Astrocyte (in vitro differentiated cells and primary cell): ENCODE data around the gene OCIAD1. TPM values are rescaled to one million over a fixed set of nuclear protein-coding genes. Genes with fewer than 3 reads are reported as not detected.

ENCODE experiments used
- DNase-seq: peaks from one replicate; pipeline ENCODE4 v3.0.0-alpha.2; 2010; ENCODE audit warnings: low read depth
- FAIRE-seq: peaks from 2 replicates; lab custom pipeline; 2011; peaks lifted over from hg19 to GRCh38; lab: Jason Lieb, UNC
- H2AFZ ChIP-seq: 2 replicates; pipeline ENCODE4 v1.6.0; 2012; ENCODE audit warnings: low read depth, low read length, inconsistent platforms
- H3K27ac ChIP-seq: 2 replicates; pipeline ENCODE4 v1.5.1; 2011; ENCODE audit warnings: low read depth, low read length, inconsistent platforms
- H3K27me3 ChIP-seq: 2 replicates; pipeline ENCODE4 v1.6.0; 2011; ENCODE audit warnings: low read length, inconsistent platforms; ENCODE audit not compliant: insufficient read depth
- H3K36me3 ChIP-seq: 2 replicates; pipeline ENCODE4 v1.5.1; 2011; ENCODE audit warnings: low read length, inconsistent platforms; ENCODE audit not compliant: insufficient read depth
- H3K4me1 ChIP-seq: 2 replicates; pipeline ENCODE4 v1.5.1; 2011; ENCODE audit warnings: low read length, inconsistent platforms; ENCODE audit not compliant: insufficient read depth
- H3K4me2 ChIP-seq: 2 replicates; pipeline ENCODE4 v1.6.0; 2012; ENCODE audit warnings: low read length, inconsistent platforms
- H3K4me3 ChIP-seq: 2 replicates; pipeline ENCODE4 v1.5.1; 2011; ENCODE audit warnings: low read depth, mild to moderate bottlenecking, low read length, inconsistent platforms; ENCODE audit not compliant: insufficient read depth
- H3K79me2 ChIP-seq: 2 replicates; pipeline ENCODE4 v1.6.0; 2012; ENCODE audit warnings: mild to moderate bottlenecking, low read length, inconsistent platforms; ENCODE audit not compliant: insufficient read depth
- H3K9ac ChIP-seq: 2 replicates; pipeline ENCODE4 v1.6.0; 2012; ENCODE audit warnings: mild to moderate bottlenecking, low read length, inconsistent platforms
- H3K9me3 ChIP-seq: 2 replicates; pipeline ENCODE4 v1.5.1; 2012; ENCODE audit warnings: low read depth, mild to moderate bottlenecking, low read length, inconsistent platforms; ENCODE audit not compliant: insufficient read depth
- H4K20me1 ChIP-seq: 2 replicates; pipeline ENCODE4 v1.6.0; 2012; ENCODE audit warnings: low read length, inconsistent platforms; ENCODE audit not compliant: insufficient read depth
- H3K27ac Mint-ChIP-seq: one replicate; pipeline ENCODE4 v1.8.0; 2021; ENCODE audit warnings: mild to moderate bottlenecking, mixed read lengths; ENCODE audit not compliant: unreplicated experiment
- H3K27me3 Mint-ChIP-seq: one replicate; pipeline ENCODE4 v1.8.0; 2021; ENCODE audit warnings: low read depth, mixed read lengths; ENCODE audit not compliant: unreplicated experiment
- H3K36me3 Mint-ChIP-seq: one replicate; pipeline ENCODE4 v1.8.0; 2021; ENCODE audit warnings: low read depth, mixed read lengths; ENCODE audit not compliant: unreplicated experiment
- H3K4me1 Mint-ChIP-seq: one replicate; pipeline ENCODE4 v1.8.0; 2021; ENCODE audit warnings: low read depth, mixed read lengths; ENCODE audit not compliant: unreplicated experiment
- H3K4me3 Mint-ChIP-seq: one replicate; pipeline ENCODE4 v1.8.0; 2021; ENCODE audit warnings: mild to moderate bottlenecking, moderate library complexity, mixed read lengths; ENCODE audit not compliant: unreplicated experiment
- H3K9me3 Mint-ChIP-seq: one replicate; pipeline ENCODE4 v1.8.0; 2021; ENCODE audit warnings: mild to moderate bottlenecking, mixed read lengths; ENCODE audit not compliant: unreplicated experiment
- EZH2 ChIP-seq: IDR thresholded peaks from 2 replicates; pipeline ENCODE4 v1.6.1; 2012; ENCODE audit warnings: mild to moderate bottlenecking, low read length, inconsistent platforms; ENCODE audit not compliant: insufficient read depth
- total RNA-seq: library from RNA; stranded (reverse); gene quantifications from 2 replicates; pipeline ENCODE4 v1.2.1, GENCODE V29; 2021
- TF ChIP-seq, protein P1 (sequence below): IDR thresholded peaks from 2 replicates; pipeline ENCODE4 v1.5.1; 2011; ENCODE audit warnings: low read depth, mild to moderate bottlenecking, inconsistent platforms, low read length, moderate library complexity; ENCODE audit not compliant: insufficient read depth

The OCIAD1 gene
- total RNA-seq, 1 donor from 2014 or later: 144 TPM

DNA sequence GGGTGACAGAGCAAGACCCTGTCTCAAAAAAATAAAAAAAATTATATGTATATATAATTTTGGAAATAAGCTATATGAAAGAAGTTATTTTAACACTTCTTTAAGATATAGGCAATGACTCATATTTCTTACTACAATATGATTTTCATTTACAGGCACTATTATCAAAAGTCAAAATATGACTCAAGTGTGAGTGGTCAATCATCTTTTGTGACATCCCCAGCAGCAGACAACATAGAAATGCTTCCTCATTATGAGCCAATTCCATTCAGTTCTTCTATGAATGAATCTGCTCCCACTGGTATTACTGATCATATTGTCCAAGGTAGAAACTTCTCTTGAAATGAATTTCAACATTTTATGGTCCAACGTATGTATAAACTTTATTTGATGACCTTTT lies 20.8 kb downstream of the OCIAD1 start:
- Mint-ChIP-seq H3K9me3 (no peaks in the 10 kb centered on the region), H3K27me3 (no peaks in the 10 kb centered on the region), H3K4me3 (no peak overlapping the region), H3K4me1 (no peaks in the 10 kb centered on the region), H3K27ac (no peak overlapping the region), H3K36me3 (peaks cover 9% of the 10 kb centered on the region)
- DNase-seq: no peak
- FAIRE-seq: no peak
- peaks cover 12% of the 10 kb centered on the region for H3K79me2 ChIP-seq
- no peak overlapping the region for H2AFZ ChIP-seq
- H3K27ac ChIP-seq: no peak overlapping the region
- H3K9ac ChIP-seq: no peak overlapping the region
- H3K4me3 ChIP-seq: no peak overlapping the region
- H3K4me1 ChIP-seq: no peaks in the 10 kb centered on the region
- H3K36me3 ChIP-seq: peaks cover 25% of the 10 kb centered on the region
- H3K27me3 ChIP-seq: no peaks in the 10 kb centered on the region
- H3K9me3 ChIP-seq: no peaks in the 10 kb centered on the region
- peaks cover 10% of the 10 kb centered on the region for H4K20me1 ChIP-seq
- no peak overlapping the region for H3K4me2 ChIP-seq
- TF ChIP-seq EZH2: no peak
- TF ChIP-seq, protein P1, sequence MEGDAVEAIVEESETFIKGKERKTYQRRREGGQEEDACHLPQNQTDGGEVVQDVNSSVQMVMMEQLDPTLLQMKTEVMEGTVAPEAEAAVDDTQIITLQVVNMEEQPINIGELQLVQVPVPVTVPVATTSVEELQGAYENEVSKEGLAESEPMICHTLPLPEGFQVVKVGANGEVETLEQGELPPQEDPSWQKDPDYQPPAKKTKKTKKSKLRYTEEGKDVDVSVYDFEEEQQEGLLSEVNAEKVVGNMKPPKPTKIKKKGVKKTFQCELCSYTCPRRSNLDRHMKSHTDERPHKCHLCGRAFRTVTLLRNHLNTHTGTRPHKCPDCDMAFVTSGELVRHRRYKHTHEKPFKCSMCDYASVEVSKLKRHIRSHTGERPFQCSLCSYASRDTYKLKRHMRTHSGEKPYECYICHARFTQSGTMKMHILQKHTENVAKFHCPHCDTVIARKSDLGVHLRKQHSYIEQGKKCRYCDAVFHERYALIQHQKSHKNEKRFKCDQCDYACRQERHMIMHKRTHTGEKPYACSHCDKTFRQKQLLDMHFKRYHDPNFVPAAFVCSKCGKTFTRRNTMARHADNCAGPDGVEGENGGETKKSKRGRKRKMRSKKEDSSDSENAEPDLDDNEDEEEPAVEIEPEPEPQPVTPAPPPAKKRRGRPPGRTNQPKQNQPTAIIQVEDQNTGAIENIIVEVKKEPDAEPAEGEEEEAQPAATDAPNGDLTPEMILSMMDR: no peak

DNA sequence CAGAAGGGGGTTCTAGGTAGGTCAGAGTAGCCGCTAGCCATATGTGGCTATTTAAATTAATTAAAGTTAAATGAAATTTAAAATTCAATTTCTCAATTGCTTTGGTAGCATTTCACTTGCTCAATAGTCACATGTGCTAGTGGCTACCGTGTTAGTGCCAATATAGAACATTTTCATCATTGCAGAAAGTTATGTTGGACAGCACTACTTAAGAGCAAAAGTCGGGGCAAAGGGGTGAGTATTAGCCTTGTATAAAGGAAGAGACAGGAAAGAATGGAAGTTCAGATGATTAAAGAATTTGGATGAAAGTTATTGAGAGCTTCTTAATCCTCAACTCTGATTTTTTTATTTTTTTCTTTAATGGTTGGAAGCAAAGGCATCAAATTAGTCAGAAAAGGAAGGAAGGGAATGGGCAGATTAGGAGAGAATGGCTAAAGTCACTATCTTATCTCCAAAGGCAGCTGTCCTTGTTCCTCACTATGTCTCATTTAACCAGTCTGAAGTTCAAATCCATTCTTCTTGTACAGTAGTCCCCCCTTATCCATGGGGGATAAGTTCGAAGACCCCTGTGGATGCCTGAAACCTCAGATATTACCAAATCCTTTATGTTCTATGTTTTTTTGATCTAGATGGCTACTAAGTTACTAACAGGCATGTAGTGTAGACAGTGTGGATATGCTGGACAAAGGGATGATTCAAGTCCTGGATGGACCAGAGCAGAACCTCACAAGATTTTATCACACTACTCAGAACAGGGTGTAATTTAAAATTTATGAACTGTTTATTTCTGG lies 22.9 kb downstream of the OCIAD1 start:
- H3K79me2 ChIP-seq: peaks cover 3% of the 10 kb centered on the region
- no peak for DNase-seq
- no peak overlapping the region for H3K9ac ChIP-seq
- no peak overlapping the region for H2AFZ ChIP-seq
- H3K4me1 Mint-ChIP-seq: no peaks in the 10 kb centered on the region
- no peak overlapping the region for H3K4me3 Mint-ChIP-seq
- H3K27ac ChIP-seq: no peak overlapping the region
- peaks cover 16% of the 10 kb centered on the region for H4K20me1 ChIP-seq
- H3K9me3 Mint-ChIP-seq: no peaks in the 10 kb centered on the region
- peaks cover 23% of the 10 kb centered on the region for H3K36me3 ChIP-seq
- FAIRE-seq: no peak
- no peaks in the 10 kb centered on the region for H3K9me3 ChIP-seq
- no peaks in the 10 kb centered on the region for H3K27me3 ChIP-seq
- H3K4me2 ChIP-seq: no peak overlapping the region
- TF ChIP-seq, protein P1: no peak
- no peak for TF ChIP-seq EZH2
- H3K27ac Mint-ChIP-seq: no peak overlapping the region
- H3K36me3 Mint-ChIP-seq: peaks cover 8% of the 10 kb centered on the region
- H3K4me1 ChIP-seq: no peaks in the 10 kb centered on the region
- no peaks in the 10 kb centered on the region for H3K27me3 Mint-ChIP-seq
- no peak overlapping the region for H3K4me3 ChIP-seq

DNA sequence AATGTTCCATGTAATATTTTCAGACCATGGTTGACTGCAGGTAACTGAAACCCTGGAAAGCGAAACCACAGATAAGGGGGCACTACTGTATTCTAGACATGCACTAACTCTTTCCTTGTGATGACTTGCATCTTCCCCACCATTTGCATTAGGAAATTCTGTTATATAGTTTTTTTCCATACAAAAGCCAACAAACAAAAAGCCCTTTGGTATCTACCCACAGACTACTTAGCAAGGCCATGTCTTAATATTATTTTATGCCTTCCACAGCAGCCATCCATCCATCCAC lies 23.5 kb downstream of the OCIAD1 start:
- H3K79me2 ChIP-seq: peaks cover 3% of the 10 kb centered on the region

More for the DNA sequence above, 23.5 kb downstream of the OCIAD1 start:
- Histone ChIP-seq H4K20me1 (peaks cover 16% of the 10 kb centered on the region), H3K4me1 (no peaks in the 10 kb centered on the region), H3K4me3 (no peak overlapping the region), H3K9ac (no peak overlapping the region), H3K9me3 (no peaks in the 10 kb centered on the region), H2AFZ (no peak overlapping the region), H3K4me2 (no peak overlapping the region), H3K27me3 (no peaks in the 10 kb centered on the region), H3K27ac (no peak overlapping the region), H3K36me3 (peaks cover 22% of the 10 kb centered on the region)
- H3K27me3 Mint-ChIP-seq: no peaks in the 10 kb centered on the region
- DNase-seq (no peak), FAIRE-seq (no peak)
- no peaks in the 10 kb centered on the region for H3K4me1 Mint-ChIP-seq
- TF ChIP-seq, protein P1: no peak
- no peak for TF ChIP-seq EZH2
- H3K4me3 Mint-ChIP-seq: no peak overlapping the region
- H3K36me3 Mint-ChIP-seq: peaks cover 7% of the 10 kb centered on the region
- no peak overlapping the region for H3K27ac Mint-ChIP-seq
- no peaks in the 10 kb centered on the region for H3K9me3 Mint-ChIP-seq
